K562 (cell line): ENCODE results near the gene CAPZA1. TPM values are rescaled to one million over a fixed set of nuclear protein-coding genes. Genes with fewer than 3 reads are reported as not detected.
A peak's percentile ranks its signal among the peaks of the same experiment; 100 is the strongest.

ENCODE experiments used
- CEBPZ ChIP-seq: fragments of 150-350 bp; IDR thresholded peaks from 2 replicates; pipeline ENCODE4 v1.6.1; 2014; ENCODE audit warnings: low read depth, mild to moderate bottlenecking, low read length, borderline replicate concordance
- EGR1 ChIP-seq: fragments of 450-650 bp; conservative IDR thresholded peaks from 2 replicates; pipeline ENCODE4 v1.6.1; 2017; ENCODE audit warnings: mild to moderate bottlenecking
- GATAD2A ChIP-seq: fragments of 450-650 bp; IDR thresholded peaks from 2 replicates; pipeline ENCODE4 v1.6.1; 2017
- HNRNPLL ChIP-seq: fragments of 200-400 bp; formaldehyde crosslinking; IDR thresholded peaks from 2 replicates; pipeline ENCODE4 v1.6.1; 2017; ENCODE audit warnings: low read length, low read depth, mild to moderate bottlenecking; ENCODE audit not compliant: poor library complexity, severe bottlenecking
- MTF1 ChIP-seq: fragments of 250-450 bp; sonication (Bioruptor Pico); IDR thresholded peaks from 2 replicates; pipeline ENCODE4 v1.9.0; 2021; ENCODE audit warnings: moderate library complexity, mild to moderate bottlenecking, inconsistent platforms, borderline replicate concordance
- NFE2 ChIP-seq: IDR thresholded peaks from 2 replicates; pipeline ENCODE4 v1.6.1; 2014; ENCODE audit warnings: antibody characterized with exemption, low read depth
- PCBP1 ChIP-seq: fragments of 200-400 bp; formaldehyde crosslinking; IDR thresholded peaks from 2 replicates; pipeline ENCODE4 v1.6.1; 2018; ENCODE audit warnings: mild to moderate bottlenecking, low read depth, low read length; ENCODE audit not compliant: poor library complexity, severe bottlenecking
- SMAD3 ChIP-seq: fragments of 450-650 bp; formaldehyde crosslinking; conservative IDR thresholded peaks from 2 replicates; pipeline ENCODE4 v1.4.0; 2020; ENCODE audit warnings: mild to moderate bottlenecking
- SMAD4 ChIP-seq: fragments of 250-450 bp; sonication (Bioruptor Pico); conservative IDR thresholded peaks from 2 replicates; pipeline ENCODE4 v1.8.0; 2021; ENCODE audit warnings: inconsistent platforms, mild to moderate bottlenecking, moderate library complexity
- ZNF121 ChIP-seq: sonication (generic); formaldehyde crosslinking; conservative IDR thresholded peaks from 2 replicates; pipeline ENCODE4 v1.8.0; 2022; ENCODE audit warnings: missing genetic modification reagents
- ZNF175 ChIP-seq: fragments of 200-800 bp; sonication (Bioruptor generic); IDR thresholded peaks from 2 replicates; pipeline ENCODE4 v1.6.1; 2016; ENCODE audit warnings: low read depth, mild to moderate bottlenecking, missing genetic modification characterization, missing compliant biosample characterization
- ZNF780A ChIP-seq: fragments of 250-450 bp; sonication (Bioruptor Pico); IDR thresholded peaks from 2 replicates; pipeline ENCODE4 v1.5.0; 2021; ENCODE audit warnings: mild to moderate bottlenecking
- polyA plus RNA-seq, 8 experiments: library from polyadenylated mRNA; depleted of rRNA in 4 of 8; stranded (reverse) in 5 of 8; unstranded in 3 of 8; fragments of >200 nt; fragmentation: Nextera tagmentation in 2 of 8; fragmentation: Illumina TruSeq in 1 of 8; extraction: Ambion mirVana in 2 of 8; extraction: Trizol in 1 of 8; gene quantifications; 2 replicates each; pipeline versions ENCODE4 v1.2.1 to v1.2.3, GENCODE V29; 2011 to 2014; ENCODE audit warnings: inconsistent platforms in 1 of 8, missing spikeins in 1 of 8
- total RNA-seq, 7 experiments: library from RNA; depleted of rRNA in 6 of 7; stranded (reverse); fragments of >200 nt in 6 of 7; fragmentation: Illumina TruSeq in 2 of 7; extraction: Trizol in 2 of 7; gene quantifications; 2 replicates each; pipeline versions ENCODE4 v1.2.1 to v1.2.3, GENCODE V29; 2011 to 2021; ENCODE audit warnings: low replicate concordance in 1 of 7
- TF ChIP-seq, protein P1 (sequence below): fragments of 450-650 bp; IDR thresholded peaks from 2 replicates; pipeline ENCODE4 v1.6.1; 2017; ENCODE audit warnings: antibody characterized with exemption, mild to moderate bottlenecking
- TF ChIP-seq, protein P2 (sequence below): fragments of 250-450 bp; sonication (Bioruptor Pico); IDR thresholded peaks from 2 replicates; pipeline ENCODE4 v1.5.0; 2021
- TF ChIP-seq, protein P3 (sequence below): sonication (generic); formaldehyde crosslinking; IDR thresholded peaks from 2 replicates; pipeline ENCODE4 v1.8.1; 2022; ENCODE audit warnings: missing genetic modification reagents

The CAPZA1 gene
- total and polyA plus RNA-seq, 9 of the 15 experiments (the other 6 are each of a cell fraction or from before 2014, with no cell fraction given), result 237 to 1,020 (median 306) TPM

DNA sequence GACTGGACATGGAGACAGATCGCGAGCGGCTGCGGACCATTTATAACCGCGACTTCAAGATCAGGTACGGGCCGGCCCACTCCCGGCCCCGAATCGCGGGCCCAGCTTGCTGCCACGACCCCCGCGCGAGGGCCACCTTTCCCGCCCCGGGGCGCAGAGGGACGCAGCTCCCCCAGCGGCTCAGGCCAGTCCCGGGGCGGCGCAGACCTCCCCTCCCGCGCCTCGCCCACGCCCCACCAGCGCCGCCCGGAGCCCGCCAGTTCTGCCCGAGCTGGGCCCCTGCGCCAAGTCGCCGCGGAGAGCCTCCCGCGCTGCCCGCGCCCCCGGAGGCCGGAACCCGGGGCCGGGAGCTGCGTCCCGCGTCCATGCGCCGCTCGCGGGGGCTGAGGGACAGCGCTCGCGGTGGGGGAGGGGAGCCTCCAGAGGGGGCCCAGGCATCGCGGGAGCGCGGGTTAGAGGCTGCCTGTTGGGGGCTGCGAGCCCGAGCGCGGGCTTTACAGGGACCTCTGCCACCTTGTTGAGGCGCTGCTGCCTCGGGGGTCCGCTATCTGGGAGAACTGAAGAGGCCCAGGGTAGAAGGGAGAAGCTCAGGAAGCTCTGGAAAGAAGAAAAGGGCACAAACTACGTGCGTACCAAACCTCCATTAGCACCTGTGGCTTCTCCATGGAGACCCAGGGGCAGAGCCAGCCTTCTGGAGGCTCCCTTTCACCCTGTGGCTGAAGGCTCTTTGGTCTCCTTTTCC, 55.5 kb downstream of the CAPZA1 start (continued):
- TF ChIP-seq CEBPZ (no peak), HNRNPLL (no peak), PCBP1 (peak; percentile 49), EGR1 (peak; percentile 47), ZNF780A (CRISPR knock-in tag) (no peak), SMAD3 (no peak), GATAD2A (0 out of 2 replicates have a peak, but pooled peaks have one; percentile 6), SMAD4 (CRISPR knock-in tag) (peak; percentile 56; the same call in 1 of the 2 replicates), ZNF175 (CRISPR knock-in tag) (no peak), MTF1 (CRISPR knock-in tag) (no peak), NFE2 (no peak), ZNF121 (CRISPR knock-in tag) (no peak; the same call in 1 of the 2 replicates)
- TF ChIP-seq, protein P1, sequence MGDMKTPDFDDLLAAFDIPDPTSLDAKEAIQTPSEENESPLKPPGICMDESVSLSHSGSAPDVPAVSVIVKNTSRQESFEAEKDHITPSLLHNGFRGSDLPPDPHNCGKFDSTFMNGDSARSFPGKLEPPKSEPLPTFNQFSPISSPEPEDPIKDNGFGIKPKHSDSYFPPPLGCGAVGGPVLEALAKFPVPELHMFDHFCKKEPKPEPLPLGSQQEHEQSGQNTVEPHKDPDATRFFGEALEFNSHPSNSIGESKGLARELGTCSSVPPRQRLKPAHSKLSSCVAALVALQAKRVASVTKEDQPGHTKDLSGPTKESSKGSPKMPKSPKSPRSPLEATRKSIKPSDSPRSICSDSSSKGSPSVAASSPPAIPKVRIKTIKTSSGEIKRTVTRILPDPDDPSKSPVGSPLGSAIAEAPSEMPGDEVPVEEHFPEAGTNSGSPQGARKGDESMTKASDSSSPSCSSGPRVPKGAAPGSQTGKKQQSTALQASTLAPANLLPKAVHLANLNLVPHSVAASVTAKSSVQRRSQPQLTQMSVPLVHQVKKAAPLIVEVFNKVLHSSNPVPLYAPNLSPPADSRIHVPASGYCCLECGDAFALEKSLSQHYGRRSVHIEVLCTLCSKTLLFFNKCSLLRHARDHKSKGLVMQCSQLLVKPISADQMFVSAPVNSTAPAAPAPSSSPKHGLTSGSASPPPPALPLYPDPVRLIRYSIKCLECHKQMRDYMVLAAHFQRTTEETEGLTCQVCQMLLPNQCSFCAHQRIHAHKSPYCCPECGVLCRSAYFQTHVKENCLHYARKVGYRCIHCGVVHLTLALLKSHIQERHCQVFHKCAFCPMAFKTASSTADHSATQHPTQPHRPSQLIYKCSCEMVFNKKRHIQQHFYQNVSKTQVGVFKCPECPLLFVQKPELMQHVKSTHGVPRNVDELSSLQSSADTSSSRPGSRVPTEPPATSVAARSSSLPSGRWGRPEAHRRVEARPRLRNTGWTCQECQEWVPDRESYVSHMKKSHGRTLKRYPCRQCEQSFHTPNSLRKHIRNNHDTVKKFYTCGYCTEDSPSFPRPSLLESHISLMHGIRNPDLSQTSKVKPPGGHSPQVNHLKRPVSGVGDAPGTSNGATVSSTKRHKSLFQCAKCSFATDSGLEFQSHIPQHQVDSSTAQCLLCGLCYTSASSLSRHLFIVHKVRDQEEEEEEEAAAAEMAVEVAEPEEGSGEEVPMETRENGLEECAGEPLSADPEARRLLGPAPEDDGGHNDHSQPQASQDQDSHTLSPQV, result peak; percentile 85
- TF ChIP-seq, protein P2, sequence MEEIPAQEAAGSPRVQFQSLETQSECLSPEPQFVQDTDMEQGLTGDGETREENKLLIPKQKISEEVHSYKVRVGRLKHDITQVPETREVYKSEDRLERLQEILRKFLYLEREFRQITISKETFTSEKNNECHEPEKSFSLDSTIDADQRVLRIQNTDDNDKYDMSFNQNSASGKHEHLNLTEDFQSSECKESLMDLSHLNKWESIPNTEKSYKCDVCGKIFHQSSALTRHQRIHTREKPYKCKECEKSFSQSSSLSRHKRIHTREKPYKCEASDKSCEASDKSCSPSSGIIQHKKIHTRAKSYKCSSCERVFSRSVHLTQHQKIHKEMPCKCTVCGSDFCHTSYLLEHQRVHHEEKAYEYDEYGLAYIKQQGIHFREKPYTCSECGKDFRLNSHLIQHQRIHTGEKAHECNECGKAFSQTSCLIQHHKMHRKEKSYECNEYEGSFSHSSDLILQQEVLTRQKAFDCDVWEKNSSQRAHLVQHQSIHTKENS, result no peak
- TF ChIP-seq, protein P3, sequence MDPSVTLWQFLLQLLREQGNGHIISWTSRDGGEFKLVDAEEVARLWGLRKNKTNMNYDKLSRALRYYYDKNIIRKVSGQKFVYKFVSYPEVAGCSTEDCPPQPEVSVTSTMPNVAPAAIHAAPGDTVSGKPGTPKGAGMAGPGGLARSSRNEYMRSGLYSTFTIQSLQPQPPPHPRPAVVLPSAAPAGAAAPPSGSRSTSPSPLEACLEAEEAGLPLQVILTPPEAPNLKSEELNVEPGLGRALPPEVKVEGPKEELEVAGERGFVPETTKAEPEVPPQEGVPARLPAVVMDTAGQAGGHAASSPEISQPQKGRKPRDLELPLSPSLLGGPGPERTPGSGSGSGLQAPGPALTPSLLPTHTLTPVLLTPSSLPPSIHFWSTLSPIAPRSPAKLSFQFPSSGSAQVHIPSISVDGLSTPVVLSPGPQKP (CRISPR knock-in tag), result 0 out of 2 replicates have a peak, but pooled peaks have one; percentile 27
